Fibroblast of lung (primary cell): ENCODE measurements around the gene MTX3. TPM values are rescaled to one million over a fixed set of nuclear protein-coding genes. Genes with fewer than 3 reads are reported as not detected.

Source experiments
- DNase-seq, 2 donors: peaks; one replicate each; pipeline versions ENCODE4 v3.0.0 to v3.0.0-alpha.2; 2010; ENCODE audit warnings: low read depth in 2 of 2
- H2AFZ ChIP-seq: 2 replicates; pipeline ENCODE4 v1.5.1; 2012; ENCODE audit warnings: low read length, control low read depth, inconsistent platforms
- H3K27ac ChIP-seq: 2 replicates; pipeline ENCODE4 v1.5.1; 2011; ENCODE audit warnings: low read length, control low read depth; ENCODE audit not compliant: insufficient read depth
- H3K27me3 ChIP-seq: 2 replicates; pipeline ENCODE4 v1.5.1; 2011; ENCODE audit warnings: mild to moderate bottlenecking, low read length; ENCODE audit not compliant: control insufficient read depth, insufficient read depth
- H3K36me3 ChIP-seq: 2 replicates; pipeline ENCODE4 v1.5.1; 2011; ENCODE audit warnings: low read length; ENCODE audit not compliant: control insufficient read depth, insufficient read depth
- H3K4me1 ChIP-seq: 2 replicates; pipeline ENCODE4 v1.5.1; 2011; ENCODE audit warnings: low read length; ENCODE audit not compliant: control insufficient read depth, insufficient read depth; ENCODE audit errors: extremely low read depth
- H3K4me2 ChIP-seq: 2 replicates; pipeline ENCODE4 v1.5.1; 2011; ENCODE audit warnings: low read length, control low read depth; ENCODE audit not compliant: insufficient read depth; ENCODE audit errors: extremely low read depth
- H3K4me3 ChIP-seq, 4 experiments: fragments of 200-600 bp in 1 of 4; sonication (generic) in 1 of 4; replicated peaks in 1 of 4; 2 replicates each; pipeline ENCODE4 v1.5.1; 2011 to 2016; ENCODE audit warnings: low read length in 4 of 4, low read depth in 3 of 4, mild to moderate bottlenecking in 3 of 4, control low read depth in 2 of 4, inconsistent platforms in 1 of 4, mixed read lengths in 1 of 4; ENCODE audit not compliant: insufficient read depth in 1 of 4; ENCODE audit errors: control extremely low read depth in 1 of 4
- H3K79me2 ChIP-seq: 2 replicates; pipeline ENCODE4 v1.5.1; 2012; ENCODE audit warnings: mild to moderate bottlenecking, low read length, inconsistent platforms; ENCODE audit not compliant: control insufficient read depth, insufficient read depth
- H3K9ac ChIP-seq: 2 replicates; pipeline ENCODE4 v1.5.1; 2011; ENCODE audit warnings: mild to moderate bottlenecking, low read length, control low read depth; ENCODE audit not compliant: insufficient read depth
- H3K9me3 ChIP-seq: 2 replicates; pipeline ENCODE4 v1.5.1; 2012; ENCODE audit warnings: low read depth, low read length; ENCODE audit not compliant: control insufficient read depth, insufficient read depth
- H4K20me1 ChIP-seq: 2 replicates; pipeline ENCODE4 v1.5.1; 2011; ENCODE audit warnings: low read length; ENCODE audit not compliant: control insufficient read depth, insufficient read depth; ENCODE audit errors: extremely low read depth
- CTCF ChIP-seq, 2 donors: IDR thresholded peaks in 1 of 2; conservative IDR thresholded peaks in 1 of 2; 1 replicate in 1 of 2; 2 replicates in 1 of 2; pipeline ENCODE4 v1.5.1; 2011 to 2012; ENCODE audit warnings: low read length in 2 of 2, control low read depth in 1 of 2, inconsistent platforms in 1 of 2, low read depth in 1 of 2, mild to moderate bottlenecking in 1 of 2
- EZH2 ChIP-seq: IDR thresholded peaks from 2 replicates; pipeline ENCODE4 v1.5.1; 2012; ENCODE audit warnings: low read length, control low read depth, mild to moderate bottlenecking; ENCODE audit errors: missing control alignments
- polyA plus RNA-seq, 2 donors: library from polyadenylated mRNA; depleted of rRNA in 1 of 2; stranded (reverse) in 1 of 2; unstranded in 1 of 2; fragments of >200 nt; gene quantifications; 2 replicates each; pipeline ENCODE4 v1.2.1, GENCODE V29; 2011 to 2012; ENCODE audit warnings: missing spikeins in 1 of 2
- total RNA-seq: library from RNA; depleted of rRNA; stranded (reverse); fragments of >200 nt; gene quantifications from 2 replicates; pipeline ENCODE4 v1.2.1, GENCODE V29; 2014

Gene MTX3
- total and polyA plus RNA-seq, 2 donors (not counting 1 experiment from before 2014, with no cell fraction given): 11.2 to 18.0 TPM

- no peaks in the 10 kb centered on the region for H3K9me3 ChIP-seq
- H3K79me2 ChIP-seq: no peaks in the 10 kb centered on the region
- peak; percentile 71 to 80 for DNase-seq
- H3K27me3 ChIP-seq: no peaks in the 10 kb centered on the region
- H2AFZ ChIP-seq: no peak overlapping the region
- no peak overlapping the region for H3K4me3 ChIP-seq
- peak overlapping the region; percentile 25 for H3K4me2 ChIP-seq
- H3K9ac ChIP-seq: no peak overlapping the region
- no peaks in the 10 kb centered on the region for H3K36me3 ChIP-seq
- TF ChIP-seq EZH2: no peak
- TF ChIP-seq CTCF (conservative IDR thresholded peaks at IDR 0.05 in 1 of 2, IDR thresholded peaks at IDR 0.05 in 1 of 2; ENCODE audit: low read depth in 1 of 2, low read length in 2 of 2): no peak
- no peaks in the 10 kb centered on the region for H4K20me1 ChIP-seq
- H3K4me1 ChIP-seq: peaks cover 3% of the 10 kb centered on the region
- H3K27ac ChIP-seq: no peak overlapping the region
These were observed 16.2 kb downstream of the MTX3 start for GRCh38 chr5:79974886-79975285.

GRCh38 chr5:79973996-79974395 is 17.1 kb downstream of the MTX3 start:
- H4K20me1 ChIP-seq: no peaks in the 10 kb centered on the region
- H3K4me3 ChIP-seq: no peak overlapping the region
- no peak overlapping the region for H3K9ac ChIP-seq
- H3K36me3 ChIP-seq: no peaks in the 10 kb centered on the region
- no peak overlapping the region for H3K27ac ChIP-seq
- TF ChIP-seq CTCF (conservative IDR thresholded peaks at IDR 0.05 in 1 of 2, IDR thresholded peaks at IDR 0.05 in 1 of 2; ENCODE audit: low read depth in 1 of 2, low read length in 2 of 2) (no peak), EZH2 (no peak)
- H3K9me3 ChIP-seq: no peaks in the 10 kb centered on the region
- H3K4me1 ChIP-seq: peaks cover 3% of the 10 kb centered on the region
- no peak overlapping the region for H2AFZ ChIP-seq
- DNase-seq: no peak
- no peaks in the 10 kb centered on the region for H3K79me2 ChIP-seq
- H3K4me2 ChIP-seq: no peak overlapping the region
- no peaks in the 10 kb centered on the region for H3K27me3 ChIP-seq

- H3K27ac ChIP-seq: no peak overlapping the region
- no peaks in the 10 kb centered on the region for H4K20me1 ChIP-seq
- H3K4me3 ChIP-seq: no peak overlapping the region
- no peak overlapping the region for H2AFZ ChIP-seq
- no peak overlapping the region for H3K9ac ChIP-seq
- no peak for TF ChIP-seq EZH2
- no peak for TF ChIP-seq CTCF (conservative IDR thresholded peaks at IDR 0.05 in 1 of 2, IDR thresholded peaks at IDR 0.05 in 1 of 2; ENCODE audit: low read depth in 1 of 2, low read length in 2 of 2)
- no peaks in the 10 kb centered on the region for H3K36me3 ChIP-seq
- no peaks in the 10 kb centered on the region for H3K79me2 ChIP-seq
- no peaks in the 10 kb centered on the region for H3K9me3 ChIP-seq
- peaks cover 3% of the 10 kb centered on the region for H3K4me1 ChIP-seq
- no peak overlapping the region for H3K4me2 ChIP-seq
- DNase-seq: no peak
- no peaks in the 10 kb centered on the region for H3K27me3 ChIP-seq
These were observed 17.6 kb downstream of the MTX3 start for GRCh38 chr5:79973511-79973910.
